NCI-H1048 (cell line): ENCODE measurements around the gene TSBP1.
"Not testable (repeated sequence)": the region's sequence is repeated elsewhere in the genome, so short reads cannot be mapped to it uniquely, and the experiment has no call there.

Source experiments
- DNase-seq: peaks from one replicate; lab custom pipeline; 2025; lab: John Stamatoyannopoulos, UW

TSBP1 gene

DNA sequence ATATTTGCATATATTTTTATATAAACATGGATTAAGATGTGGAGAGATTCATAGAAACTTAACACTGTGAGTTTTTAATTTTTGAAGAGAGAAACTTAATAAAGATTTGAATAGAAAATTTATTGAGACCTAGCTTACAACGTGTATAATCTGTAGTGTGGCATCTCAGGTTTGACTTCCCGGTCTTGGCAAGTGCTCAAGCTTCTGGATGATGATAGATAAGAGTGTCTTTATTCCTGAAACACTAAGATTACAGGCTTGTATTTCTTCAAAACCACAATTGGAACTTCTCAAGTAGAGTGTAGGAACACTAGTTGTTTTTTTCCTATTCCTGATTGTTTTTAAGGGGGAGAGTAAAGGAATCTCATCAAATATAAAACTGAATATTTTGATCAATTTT lies 83.3 kb downstream of the TSBP1 start:
- no peak for DNase-seq

DNA sequence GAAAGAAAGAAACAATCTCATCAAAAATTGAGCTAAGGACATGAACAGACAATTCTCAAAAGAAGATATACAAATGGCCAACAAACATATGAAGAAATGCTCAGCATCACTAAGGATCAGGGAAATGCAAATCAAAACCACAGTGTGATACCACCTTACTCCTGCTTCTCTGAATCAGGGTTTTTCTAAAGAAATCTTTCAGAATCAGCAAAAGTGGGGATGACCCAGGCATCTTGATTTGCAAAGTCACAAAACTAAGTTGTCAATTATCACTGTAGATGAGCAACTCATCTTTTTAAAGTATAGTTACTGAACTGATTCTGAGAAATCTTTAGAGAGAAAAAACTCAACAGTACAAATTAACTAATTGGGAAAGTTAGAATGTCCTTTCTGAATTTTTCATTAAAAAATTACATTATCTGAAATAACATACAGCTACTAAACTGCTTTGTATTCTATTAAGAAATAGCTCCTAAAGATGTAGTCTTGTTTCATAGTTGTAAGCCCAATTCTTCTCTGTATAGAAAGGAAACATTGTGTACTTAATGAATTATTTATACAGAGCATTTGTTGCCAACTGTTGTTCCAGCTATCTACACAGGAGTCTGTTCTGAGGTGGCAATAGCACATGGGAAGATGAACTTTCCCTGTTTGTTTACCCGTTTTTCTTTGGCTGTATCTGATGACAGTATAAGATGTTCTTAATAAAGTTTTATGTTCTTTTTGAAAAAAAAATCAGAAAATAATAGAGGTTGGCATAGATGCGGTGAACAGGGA lies 97.7 kb downstream of the TSBP1 start:
- DNase-seq, result not testable (repeated sequence)

DNA sequence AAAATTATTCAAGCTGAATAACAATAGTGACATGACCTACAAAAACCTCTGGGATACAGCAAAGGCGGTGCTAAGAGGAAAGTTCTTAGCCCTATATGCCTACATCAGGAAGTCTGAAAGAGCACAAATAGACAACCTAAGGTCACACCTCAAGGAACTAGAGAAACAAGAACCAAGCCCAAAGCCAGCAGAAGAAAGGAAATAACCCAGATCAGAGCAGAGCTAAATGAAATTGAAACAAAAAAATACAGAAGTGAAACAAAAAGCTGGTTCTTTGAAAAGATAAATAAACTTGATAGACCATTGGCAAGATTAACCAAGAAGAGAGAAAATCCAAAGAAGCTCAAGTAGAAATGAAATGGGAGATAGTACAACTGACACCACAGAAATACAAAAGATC lies 100.3 kb downstream of the TSBP1 start:
- DNase-seq, result no peak

DNA sequence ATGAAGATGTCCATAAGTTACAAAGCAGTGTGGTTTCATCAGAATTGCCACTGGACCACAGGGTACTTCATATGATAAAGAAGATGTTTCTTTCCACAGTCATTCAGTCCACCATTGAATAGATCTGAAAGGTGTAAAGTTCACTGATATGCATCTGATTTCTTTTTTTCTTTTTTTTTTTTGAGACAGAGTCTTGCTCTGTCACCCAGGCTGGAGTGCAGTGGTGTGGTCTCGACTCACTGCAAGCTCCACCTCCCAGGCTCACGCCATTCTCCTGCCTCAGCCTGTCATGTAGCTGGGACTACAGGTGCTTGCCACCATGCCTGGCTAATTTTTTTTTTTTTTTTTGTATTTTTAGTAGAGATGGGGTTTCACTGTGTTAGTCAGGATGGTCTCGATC lies 103.2 kb downstream of the TSBP1 start:
- DNase-seq, result not testable (repeated sequence)

DNA sequence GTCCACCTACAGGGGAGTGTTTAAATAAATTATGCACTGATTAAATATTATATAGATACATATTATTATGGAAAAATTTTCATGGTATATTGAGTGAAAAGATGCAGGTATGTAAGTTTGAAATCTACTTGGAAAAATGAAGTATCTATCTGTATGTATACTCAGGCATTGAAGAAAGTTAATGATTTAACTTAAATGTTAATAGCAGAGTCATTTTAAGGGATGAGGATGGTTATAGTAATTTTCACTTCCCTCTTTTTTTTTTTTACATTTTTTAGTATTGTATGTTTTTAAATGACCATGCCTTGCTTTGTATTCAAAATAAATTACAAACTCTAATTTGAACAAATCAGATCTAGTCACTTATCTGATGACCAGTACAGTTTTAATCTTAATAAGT lies 104.7 kb downstream of the TSBP1 start:
- DNase-seq, result no peak

DNA sequence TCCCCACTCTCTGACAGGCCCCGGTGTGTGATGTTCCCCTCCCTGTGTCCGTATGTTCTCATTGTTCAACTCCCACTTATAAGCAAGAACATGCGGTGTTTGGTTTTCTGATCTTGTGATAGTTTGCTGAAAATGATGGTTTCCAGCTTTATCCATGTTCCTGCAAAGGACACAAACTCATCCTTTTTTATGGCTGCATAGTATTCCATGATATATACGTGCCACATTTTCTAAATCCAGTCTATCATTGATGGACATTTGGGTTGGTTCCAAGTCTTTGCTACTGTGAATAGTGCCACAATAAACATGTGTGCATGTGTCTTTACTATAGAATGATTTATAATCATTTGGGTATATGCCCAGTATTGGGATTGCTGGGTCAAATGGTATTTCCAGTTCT lies 114.4 kb downstream of the TSBP1 start:
- DNase-seq, result not testable (repeated sequence)

DNA sequence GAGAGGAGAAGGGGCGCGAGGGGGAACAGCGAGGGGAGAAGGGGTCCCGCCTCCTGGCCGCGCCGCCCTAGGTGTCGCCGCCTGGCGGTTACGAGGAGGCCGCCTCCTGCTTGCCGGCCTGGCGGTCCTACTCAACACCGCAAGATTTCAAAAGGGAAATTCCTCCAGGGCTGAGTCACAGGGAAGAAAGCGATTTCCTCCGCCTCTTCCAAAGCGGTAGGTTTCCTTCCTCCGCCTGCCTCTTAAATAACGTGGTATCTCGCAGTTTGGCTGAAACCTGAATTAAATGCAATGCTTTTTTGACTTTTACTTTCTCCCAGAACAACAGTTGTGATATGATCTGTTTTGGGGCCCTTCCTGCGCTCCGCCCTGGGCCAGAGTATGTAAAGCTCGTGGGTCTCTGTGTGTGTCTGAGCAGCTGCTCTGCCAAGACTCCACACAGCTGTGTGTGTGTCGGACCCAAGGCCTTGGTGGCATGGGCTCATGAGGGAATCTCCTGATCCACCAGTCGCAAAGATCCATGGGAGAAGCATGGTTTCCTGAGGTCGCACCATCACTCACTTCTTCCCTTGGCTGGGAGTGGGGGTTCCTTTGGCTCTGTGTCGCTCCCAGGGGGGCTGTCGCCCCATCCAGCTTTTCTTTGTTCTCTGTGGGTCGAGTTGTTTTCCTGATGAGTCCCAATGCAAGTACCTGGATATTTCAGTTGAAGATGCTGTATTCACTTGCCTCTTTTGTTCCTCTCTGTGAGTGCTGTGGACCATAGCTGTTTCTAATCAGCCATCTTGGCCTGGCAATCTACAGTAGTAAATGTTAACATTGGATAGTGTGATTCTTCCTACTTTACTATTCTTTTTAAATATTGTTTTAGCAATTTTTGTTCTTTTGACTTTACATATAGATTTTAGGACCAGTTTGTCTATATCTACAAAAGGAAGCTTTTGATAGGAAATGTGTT lies 116.2 kb downstream of the TSBP1 start:
- no peak for DNase-seq

DNA sequence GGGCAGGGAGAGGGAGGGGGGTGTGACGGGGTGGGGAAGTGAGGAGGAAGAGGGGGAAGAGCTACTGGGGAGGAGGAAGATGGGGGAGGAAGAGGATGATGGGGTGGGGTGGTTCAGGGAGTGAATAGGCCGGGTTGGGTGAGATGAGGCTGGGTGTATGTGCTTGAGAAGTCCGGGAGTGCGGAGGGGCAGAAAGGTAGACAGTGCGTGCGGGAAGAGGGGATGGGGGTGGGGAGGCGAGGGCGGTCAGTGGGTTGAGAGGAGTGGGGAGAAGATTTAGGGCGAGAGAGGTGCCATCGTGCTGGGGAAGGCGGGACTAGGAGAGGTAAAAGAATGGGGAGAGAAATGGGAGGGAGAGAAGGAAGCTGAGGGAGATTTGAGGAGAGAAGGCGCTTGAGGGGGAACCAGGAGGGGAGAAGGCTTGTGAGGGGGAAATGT lies 116.9 kb downstream of the TSBP1 start:
- no peak for DNase-seq

DNA sequence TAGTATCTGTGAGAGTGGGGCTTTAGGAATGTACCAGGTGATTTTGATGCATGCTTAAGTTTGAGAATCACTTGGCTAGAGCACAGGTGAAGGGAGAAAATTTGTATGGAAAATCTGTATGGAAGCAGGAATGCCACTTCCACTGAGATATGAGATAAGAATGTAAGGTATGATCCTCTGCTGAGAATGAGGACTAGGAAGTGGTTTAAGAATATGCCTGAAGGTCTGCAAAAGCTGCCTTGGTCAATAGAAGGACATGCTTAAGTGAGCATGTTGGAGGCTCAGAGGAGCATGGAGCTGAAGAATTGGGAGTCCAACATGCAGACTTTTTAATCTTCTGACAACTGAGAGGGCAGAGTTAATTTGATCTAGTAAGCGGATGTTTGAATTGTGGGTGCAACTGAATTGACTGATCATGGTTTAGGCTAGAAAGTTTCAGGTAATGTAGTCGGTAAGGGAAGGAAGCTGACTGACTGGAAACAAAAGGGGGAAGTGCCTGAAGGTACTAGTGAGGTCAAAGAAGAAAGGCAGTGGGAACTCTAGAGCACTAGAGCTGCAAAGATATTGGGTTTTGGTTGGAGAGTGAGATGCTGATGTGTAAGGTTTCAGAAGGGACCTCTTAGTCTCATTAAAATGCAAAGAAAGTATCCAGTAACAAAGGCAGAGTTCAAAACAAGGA lies 119.2 kb downstream of the TSBP1 start:
- no peak for DNase-seq

DNA sequence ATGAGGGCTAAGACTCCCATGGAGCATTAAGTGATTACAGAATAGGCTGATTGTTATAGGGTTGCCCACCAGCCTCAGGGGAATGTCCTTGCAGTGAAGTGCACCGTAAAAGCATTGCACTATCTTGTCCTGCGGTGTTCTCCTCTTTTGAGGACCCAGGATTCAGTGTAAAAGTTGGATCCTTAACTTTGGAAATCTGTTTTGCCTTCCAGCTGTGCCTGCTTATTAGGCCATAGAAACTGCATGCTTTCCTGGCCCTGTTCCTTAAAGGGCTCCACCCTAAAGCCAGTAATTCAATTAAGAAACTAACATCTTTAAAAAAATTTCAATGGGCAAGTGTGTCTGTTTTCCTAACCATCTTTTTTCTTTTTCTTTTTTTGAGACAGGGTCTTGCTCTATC lies 122.4 kb downstream of the TSBP1 start:
- no peak for DNase-seq

DNA sequence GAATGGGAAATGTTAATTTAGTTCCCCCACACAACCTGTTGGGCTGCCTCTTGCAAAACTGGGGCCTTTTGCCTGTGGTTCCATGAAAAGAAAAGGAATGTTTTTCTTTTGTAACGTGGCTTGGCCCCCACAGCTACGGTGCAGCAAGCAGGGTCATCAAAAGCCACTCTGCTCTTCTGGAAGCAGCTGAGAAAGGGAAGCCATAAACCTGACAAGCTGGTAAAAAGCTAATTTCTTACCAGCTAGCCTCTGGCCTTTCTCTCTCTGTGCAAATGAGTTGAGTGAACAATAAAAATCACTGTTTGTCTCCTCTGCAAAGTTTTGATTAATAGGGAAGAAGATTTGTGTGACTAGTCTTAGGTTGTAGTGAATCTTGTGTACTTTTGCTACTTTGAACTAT lies 124.3 kb downstream of the TSBP1 start:
- no peak for DNase-seq

DNA sequence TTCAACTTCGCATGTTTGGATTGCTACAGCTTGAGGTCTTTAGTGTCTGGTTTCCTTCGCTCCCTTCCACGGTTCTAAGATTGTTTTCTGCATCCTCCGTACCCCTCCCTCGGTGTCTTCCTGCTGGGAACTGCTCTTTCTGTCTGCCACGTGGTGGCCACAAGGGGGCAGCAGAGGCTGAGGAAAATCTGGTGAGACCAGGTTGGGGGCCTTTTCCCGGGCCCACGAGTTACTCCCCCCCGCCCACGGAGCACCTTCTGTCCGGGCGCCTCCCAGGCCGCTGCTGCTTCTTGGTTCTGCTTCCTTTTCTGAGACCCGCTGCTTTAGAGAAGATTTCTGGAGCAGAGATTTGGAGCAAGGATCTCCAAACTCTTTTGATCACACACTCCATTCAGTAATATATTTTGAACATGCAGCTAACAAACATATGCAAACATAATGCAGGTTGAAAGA lies 126.7 kb downstream of the TSBP1 start:
- DNase-seq, result peak; percentile 8

DNA sequence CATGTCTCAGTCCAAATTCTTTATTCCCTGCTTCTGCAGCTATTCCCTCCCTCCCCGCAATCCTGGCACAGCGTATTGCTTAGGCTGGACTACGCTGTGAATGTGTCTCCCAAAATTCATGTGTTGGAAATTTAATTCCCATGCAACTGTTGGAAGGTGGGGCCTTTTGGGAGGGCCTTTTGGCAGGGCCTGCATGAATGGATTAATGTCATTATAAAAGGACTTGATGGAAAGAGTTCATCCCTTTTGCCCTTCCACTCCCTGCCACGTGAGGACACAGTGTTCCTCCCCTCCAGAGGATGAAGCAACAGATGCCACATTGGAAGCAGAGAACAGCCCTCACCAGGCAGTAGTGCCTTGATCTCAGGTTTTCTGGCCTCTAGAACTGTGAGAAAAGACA lies 127.4 kb downstream of the TSBP1 start:
- no peak for DNase-seq
